Stimulated activated CD4-positive, alpha-beta T cell treated with anti-CD3 and anti-CD28 coated beads, TNF-alpha, amount 100 ng/mL, for 1 hour (primary cell): Measurements from ENCODE around the gene PUS3.
"Not testable (repeated sequence)": the region's sequence is repeated elsewhere in the genome, so short reads cannot be mapped to it uniquely, and the experiment has no call there.

Experiments
- DNase-seq, 3 donors: peaks; one replicate each; pipeline ENCODE4 v3.0.0-alpha.2; 2020; ENCODE audit warnings: low read depth in 3 of 3, low spot score in 1 of 3

Gene PUS3

DNA sequence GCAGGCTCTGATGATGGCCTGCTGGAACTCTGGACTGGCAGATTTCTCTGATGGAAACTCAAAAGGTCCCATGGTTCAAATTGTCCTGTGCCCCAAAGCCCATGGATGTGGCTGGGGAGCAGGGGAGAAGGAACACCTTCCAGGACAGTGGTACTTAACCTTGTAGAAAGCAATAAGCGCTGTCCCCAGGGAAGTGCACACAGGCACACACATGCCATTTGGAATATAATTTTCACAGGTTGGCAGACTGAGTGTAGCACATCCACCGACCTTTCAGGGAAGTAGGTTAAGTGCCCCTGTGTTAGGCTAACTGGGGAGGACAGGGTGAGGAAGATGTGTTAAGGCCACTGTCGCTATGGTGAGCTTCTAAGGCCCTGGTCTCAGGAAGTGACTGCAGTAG is 19.1 kb upstream of the PUS3 start:
- no peak for DNase-seq

DNA sequence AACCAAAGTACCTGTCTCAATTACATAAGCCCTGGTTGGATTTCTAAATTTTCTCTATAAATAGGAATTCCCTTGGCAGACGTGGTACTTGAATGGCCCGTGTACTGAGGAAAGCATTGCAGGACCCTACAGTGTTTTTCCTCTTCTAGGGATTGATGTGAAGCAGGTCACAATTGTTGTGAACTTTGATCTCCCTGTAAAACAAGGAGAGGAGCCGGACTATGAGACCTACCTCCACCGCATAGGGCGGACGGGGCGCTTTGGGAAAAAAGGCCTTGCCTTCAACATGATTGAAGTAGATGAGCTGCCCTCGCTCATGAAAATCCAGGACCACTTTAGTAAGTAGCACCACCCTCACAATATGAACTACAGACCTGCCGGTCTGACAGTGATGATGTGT is 18.0 kb upstream of the PUS3 start:
- DNase-seq = no peak

DNA sequence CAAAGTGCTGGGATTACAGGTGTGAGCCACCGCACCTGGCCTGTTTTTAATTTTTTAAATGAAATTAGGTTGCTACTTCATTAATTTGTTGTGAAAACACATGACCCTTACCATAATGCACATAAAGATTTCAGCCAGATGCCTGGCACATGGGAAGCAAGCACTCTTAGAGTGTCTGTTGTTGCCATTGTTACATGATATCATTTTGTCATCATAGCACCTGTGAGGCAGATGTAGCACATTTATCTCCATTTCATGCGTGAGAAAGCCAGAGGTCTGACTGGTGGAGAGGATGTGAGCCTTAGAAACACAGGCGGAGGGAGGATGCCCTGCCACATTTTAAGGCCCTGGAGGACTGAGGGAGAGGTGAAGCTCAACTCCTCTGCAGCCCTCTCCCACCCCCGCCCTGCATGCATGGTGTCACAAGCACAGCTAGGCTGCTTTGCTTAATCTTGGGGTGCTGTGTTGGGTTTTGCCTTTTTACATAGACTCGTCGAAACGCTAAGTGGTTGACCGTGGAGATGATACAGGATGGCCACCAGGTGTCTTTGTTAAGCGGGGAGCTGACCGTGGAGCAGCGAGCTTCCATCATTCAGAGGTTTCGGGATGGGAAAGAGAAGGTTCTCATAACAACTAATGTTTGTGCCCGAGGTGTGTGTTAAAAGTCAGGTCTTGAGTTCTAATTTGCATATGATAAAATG is 15.3 kb upstream of the PUS3 start:
- no peak for DNase-seq

DNA sequence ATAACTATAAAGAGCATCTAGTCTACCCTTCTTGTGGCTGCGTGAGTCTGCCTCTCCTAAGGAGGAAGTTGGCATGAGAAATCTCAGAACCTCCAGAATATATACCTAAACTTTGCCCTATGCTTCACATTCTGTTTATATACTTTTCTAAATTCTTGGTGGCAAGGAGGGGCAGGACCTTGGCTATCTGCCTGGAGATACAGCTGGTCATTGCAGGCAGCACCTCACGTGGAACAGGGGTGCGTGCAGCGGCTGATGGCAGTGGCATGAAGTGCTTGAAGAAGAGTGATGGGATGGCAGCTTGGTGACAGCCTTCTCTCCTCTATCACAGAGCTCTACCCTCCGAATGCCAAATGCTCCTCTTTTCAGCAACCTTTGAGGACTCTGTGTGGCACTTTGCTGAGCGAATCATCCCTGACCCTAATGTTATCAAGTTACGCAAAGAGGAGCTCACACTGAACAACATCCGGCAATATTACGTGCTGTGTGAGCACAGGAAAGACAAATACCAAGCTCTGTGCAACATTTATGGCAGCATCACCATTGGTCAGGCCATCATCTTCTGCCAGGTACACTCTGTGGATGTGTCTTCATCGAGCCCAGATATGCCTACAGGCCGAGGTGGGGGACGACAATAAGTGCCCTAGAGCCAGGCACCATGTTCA is 13.8 kb upstream of the PUS3 start:
- no peak for DNase-seq

DNA sequence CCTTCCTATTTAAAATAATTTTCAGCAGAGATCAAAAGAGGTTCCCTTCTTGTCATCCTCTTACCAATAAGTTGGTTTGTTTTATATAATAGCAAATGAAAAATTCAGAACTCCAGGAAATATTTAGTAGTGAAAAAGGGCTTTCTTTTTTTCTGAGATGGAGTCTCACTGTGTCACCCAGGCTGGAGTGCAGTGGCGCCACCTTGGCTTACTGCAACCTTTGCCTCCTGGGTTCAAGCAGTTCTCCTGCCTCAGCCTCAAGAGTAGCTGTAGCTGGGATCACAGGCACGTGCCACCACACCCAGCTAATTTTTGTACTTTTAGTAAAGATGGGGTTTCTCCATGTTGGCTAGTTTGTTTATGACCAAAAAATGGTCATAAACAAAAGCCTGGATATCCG is 11.6 kb upstream of the PUS3 start:
- not testable (repeated sequence) for DNase-seq

DNA sequence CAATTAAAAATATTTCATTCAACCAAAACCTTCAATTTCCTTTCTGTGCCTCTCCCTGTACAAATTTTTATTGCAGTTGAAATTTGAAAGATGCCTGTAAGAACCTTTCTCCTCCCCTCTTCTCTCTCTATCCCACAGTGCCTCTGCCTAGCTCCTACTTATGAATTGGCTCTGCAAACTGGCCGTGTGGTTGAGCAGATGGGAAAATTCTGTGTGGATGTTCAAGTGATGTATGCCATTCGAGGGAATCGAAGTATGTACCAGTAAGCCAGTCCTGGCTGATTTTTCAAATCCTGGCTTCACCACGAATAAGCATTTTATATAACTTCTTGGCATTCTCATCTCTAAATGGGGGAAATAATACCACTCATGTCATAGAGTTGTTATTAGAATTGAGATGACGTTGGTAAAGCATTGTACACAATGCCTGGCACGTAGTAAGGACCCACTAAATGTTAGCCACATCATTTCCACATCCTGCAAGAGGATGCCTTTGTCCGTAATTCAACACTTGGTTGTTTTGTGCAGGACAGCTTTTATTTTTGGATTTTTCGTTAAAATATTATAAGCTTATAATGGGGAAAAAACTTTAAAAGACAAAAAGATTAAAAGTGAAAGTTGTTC is 7.3 kb upstream of the PUS3 start:
- DNase-seq = no peak

DNA sequence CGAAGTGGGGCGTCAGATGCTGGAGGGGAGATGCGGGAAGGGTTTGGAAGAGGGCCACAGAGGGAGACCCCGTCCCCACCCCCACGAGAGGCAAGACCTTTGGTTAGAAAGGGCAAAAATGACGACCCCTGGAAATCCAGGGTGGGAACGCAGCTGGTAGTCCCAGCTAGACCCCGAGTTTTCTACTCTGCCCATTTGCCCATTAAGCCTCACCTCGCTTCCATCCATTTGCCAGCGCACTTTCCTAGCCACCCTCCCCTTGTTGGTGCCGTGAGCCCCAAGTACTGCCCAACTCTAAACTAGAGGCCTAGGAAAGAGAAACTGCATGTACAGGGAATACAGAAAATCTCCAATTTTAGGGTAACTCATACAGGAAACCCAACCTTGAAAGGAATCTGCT is 1.7 kb upstream of the PUS3 start:
- DNase-seq = no peak

DNA sequence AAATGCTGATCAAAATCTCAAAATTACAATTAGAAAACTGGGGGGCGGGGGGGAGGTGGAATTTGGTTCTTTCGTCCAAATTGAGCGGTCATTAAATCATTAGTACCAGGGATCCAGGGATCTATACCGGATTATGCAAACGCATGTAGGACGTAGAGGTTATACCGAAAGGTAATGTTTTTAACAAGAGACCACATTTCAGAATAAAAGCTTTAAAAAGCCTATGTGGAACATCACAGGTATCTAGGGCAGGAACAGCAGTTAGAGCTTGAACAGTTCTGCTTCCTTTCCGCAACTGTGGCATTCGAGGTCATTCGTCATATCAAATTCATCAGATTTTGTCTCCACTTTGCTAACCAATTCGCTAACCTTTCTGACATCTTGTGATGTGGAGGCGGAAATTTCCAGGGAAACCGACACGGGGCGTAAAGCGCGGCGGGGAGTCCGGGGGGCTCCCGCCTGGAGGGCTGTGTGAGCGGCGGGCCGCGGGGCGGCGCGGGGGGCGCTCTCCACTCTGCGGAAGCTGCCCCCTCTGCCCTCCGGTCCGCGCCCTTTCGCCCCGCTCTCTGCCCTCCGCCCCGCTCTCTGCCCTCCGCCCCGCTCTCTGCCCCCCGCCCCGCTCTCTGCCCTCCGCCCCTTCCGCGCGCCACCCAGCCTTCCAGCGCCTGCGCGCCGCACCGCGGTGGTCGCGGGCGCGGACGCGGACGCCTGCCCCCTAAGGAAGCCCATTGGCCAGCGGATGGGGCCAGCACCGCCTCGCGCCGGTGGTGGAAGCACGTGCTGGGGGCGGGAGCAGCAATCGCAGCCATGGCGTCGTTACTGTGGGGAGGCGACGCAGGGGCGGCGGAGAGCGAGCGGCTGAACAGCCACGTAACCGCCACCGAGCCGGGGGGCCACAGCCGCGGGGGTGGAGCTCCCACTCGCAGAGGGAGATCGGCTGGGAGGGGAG is 979 bp upstream of the PUS3 start, which contains the start of gene DDX25:
TSS of gene DDX25 (plus strand) at position 798 of the 949 bp plus-strand sequence. CDS start at position 808, 10 bp downstream.
- no peak for DNase-seq

DNA sequence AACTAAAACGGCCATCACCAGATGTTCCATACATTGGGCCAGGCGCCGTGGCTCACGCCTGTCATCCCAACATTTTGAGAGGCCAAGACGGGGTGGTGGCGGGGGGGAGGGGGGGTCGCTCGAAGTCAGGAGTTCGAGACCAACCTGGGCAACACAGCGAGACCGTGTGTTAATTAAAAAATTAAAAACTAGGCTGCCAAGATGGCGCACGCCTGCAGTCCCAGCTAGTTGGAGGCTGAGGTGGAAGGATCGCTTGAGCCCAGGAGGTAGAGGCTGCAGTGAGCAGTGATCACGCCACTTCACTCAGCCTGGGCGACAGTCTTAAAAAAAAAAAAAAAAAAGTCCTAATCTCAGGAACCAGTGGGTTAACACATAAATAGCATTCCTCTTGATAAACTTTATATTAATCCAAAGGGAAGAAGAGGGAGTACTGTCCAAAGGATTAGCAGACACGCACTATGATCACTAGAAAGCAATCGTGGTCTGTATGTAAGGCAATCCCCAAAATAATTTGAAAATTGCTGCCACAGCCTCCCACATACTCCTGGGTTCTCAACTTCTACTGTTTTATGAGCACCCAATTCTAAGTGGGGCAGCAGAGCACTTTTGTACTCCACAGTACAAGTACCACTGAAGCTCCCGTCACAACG is 604 bp downstream of the PUS3 start:
- no peak for DNase-seq

DNA sequence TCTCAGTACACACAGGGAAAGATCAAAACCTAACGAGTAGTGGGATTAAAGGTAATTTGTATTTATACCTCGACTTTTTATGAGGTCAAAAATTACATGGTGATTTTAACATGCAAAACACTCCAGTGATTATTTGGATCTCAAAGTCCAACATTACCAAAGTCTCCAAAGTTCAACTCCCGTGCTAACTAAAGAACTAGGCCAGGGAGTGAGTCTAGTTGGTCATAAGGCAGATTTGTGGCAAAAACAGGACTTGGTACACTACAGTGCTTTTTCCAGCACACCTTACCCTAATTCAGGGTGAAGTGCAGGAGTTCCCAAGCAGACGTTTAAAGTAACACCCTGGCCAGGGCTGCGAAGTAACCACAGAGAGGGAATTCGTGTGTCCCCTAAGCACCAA is 1.1 kb downstream of the PUS3 start:
- DNase-seq = no peak

DNA sequence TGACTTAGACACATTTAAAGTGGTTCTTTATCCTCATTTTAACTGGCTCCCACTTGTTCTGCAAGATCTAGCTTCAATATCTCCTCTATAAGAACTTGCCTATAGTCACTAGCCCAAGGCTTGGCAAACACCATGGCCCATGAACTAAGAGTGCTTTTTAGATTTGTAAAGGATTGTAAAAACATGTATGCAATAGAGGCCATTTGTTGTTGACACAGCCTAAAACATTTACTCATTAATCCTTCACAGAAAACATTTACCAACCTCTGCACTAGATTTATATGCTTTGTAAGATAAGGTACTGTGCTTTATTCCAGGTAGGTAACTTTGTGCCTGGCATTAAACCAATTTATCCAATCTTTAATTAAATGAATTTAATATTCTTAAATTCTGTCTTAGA is 10.0 kb downstream of the PUS3 start:
- no peak for DNase-seq

DNA sequence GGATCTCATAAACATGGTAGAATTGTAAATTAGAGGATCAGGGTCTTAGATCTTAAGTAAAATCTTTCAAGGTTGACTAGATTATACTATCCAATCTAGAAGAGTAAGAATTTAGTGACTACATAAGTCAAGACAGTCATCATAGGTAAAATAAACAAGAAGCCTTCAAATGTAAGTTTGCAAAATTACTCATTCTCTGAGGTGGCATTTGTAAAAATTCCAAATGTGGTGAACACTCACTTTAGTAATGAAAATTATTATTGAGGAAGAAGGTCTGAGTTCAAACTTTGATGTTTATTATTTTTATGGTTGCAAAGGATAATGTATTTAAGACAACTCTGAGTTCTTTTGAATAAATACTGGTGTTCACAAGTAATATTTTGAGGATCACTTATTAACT is 10.9 kb downstream of the PUS3 start:
- no peak for DNase-seq

DNA sequence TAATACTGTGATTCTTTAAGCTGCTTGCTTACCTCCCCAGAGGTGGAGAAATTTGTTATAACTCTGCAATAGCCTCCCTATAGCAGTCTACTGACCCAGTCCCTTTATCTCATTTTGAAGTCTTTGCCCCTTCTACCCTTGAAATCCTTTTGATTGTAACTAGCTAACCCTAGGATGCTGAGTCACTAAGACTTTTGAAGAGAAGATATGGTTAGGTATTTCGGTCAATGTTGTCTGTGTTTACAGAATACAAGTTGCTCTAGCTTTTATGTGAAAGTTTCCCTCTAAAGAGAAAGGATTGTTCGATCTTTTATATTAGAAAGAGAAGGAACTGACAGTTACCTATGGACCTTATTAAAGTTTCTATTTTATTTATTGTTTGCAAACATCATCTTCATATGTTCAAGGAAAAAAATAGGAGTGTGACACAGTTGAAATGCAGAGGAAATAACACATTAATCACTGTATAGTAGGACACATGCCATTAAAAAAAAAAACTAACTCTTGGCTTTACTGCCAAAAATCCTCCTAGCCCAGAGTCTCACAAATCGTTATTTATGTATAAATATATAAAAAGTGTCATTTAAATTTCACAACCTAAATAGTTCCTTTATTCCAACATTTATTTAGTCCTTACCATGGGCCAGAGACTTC is 12.4 kb downstream of the PUS3 start:
- DNase-seq = no peak

DNA sequence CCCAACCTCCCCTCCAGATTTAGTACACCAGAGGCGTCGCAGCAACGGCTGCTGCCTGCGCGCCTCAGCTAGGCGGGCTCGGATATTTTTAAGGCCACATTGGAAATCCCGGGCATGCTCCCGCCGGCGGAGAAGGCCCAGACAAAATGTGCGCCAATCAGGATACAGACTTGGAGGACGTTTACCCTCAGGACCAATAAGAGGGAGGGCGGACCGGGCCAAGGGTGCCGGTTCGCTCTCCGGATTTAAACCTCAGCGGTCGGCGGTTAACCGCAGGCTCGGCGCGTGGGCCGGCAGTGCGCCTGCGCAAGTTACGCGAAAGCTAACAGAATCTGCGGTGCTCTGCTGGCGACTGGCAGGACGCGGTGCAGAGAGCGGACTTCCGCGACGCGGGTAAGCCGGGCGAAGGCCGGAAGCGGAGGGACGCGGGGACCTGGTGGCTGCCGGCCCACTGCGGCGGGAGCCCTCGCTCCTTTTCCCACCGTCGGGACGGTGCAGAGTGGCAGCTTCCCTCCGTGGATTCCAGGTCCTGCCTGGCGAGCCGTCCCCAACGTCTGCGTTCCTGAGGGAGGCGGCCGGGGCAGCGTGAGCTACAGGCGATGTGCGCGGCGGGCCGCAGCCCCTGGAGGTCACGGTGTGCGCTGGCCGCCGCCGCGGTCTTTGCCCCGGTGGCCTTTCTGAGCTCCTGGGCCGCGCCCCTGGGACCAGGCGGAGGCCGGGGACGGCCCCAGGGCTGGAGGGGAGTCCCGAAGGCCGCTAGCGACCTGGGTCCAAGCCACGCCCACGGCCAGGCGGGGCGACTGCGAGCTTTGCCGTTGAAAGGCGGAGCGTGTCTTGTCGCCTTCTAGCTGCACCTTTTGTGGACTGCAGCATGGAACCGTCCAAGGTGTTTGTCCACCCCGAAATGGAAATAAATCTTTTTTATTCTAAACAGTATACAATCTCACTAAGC is 15.4 kb downstream of the PUS3 start, which contains the start of gene HYLS1:
TSS of gene HYLS1 (plus strand) at position 296 of the 952 bp plus-strand sequence. CDS start 11,701 bp downstream, outside the sequence.
- DNase-seq = peak; percentile 75 to 88 (median 88)

DNA sequence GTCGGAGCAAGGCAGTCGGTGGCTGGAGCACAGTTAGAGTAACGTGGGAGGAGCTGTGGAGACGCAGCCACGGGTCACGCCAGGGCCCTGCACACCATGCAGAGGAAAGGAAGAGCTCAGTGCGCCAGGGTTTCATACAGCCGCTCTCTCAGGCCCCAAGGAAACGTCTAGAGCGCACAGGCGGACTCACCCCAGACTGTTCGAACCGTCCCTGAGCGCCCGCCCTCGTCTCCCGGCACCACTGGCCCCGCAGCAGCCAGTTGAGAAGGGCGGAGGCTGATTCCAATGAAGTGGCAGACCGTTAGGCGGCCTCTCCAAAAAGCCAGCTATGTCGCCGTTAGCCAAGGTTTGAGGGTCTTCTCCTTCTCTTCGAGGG is 16.0 kb downstream of the PUS3 start:
- no peak for DNase-seq

DNA sequence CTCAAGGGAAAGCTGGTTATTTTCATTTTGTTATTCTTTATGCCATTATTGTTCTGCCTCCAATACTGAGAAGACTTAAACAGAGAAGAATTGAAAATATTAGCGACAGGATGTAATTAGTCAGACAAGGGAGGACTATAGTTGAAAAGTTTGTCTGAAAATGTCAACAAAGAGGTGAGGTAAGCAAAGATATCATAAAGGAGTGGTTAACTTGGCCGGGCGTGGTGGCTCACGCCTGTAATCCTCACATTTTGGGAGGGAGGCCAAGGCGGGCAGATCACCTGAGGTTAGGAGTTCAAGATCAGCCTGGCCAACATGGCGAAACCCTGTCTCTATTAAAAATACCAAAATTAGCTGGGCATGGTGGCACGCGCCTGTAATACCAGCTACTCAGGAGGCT is 19.6 kb downstream of the PUS3 start:
- no peak for DNase-seq

DNA sequence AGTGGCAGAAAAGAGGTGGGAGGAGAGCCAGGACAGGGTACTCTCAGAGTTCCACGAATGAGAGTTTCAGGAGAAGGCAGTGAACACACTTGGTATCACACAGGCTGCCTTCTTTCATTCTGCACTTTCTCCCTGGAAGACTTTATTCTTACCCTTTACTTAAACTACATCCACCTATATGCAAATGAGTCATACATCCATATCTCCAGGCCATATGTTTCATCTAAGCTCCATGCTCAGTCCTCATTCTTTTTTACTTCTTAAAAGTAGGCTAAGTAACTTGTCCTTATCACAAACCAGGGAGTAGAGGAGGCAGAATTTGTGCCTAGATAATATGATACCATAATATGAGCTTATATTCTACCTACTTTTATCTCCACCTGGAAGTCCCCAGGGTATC is 21.7 kb downstream of the PUS3 start:
- DNase-seq = no peak

DNA sequence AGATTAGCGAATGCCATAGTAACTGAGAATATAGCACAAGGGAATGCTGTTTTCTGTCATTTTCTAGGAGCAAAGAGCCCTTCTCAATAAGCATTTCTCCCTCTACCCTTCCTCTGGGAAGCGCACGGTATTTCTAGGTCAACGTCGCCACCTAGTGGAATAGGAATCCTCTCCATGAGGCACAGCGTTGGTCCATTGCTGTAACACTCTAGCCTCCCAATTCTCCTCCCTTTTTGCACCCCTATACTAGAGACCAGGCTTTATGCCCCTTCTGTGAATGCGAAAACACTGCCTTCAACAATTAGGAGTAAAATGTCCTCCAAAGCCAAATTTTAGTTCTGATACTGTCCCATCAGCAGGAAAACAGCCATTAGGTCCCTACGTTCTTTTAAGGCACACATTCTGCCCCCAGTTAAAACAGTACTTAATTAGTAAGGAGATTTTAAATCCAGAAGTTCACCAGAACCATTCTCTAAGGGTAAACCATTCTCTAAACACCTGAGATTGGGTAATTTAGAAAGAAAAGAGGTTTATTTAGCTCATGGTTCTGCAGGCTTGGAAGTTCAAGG is 28.4 kb downstream of the PUS3 start:
- DNase-seq = peak in 1 of 3 donors; percentile 7
